HepG2 (cell line): ENCODE measurements around the gene CHST2.

ENCODE experiments used
- CSRNP2 ChIP-seq: sonication (generic); formaldehyde crosslinking; conservative IDR thresholded peaks from 2 replicates; pipeline ENCODE4 v1.8.0; 2022; ENCODE audit warnings: low read depth, missing genetic modification reagents
- FOXP4 ChIP-seq: sonication (generic); formaldehyde crosslinking; IDR thresholded peaks from 2 replicates; pipeline ENCODE4 v1.4.0; 2020; ENCODE audit warnings: missing genetic modification reagents
- GABPA ChIP-seq, 2 experiments: IDR thresholded peaks; 2 replicates each; pipeline ENCODE4 v1.6.1; 2011 to 2016; ENCODE audit warnings: low read depth in 2 of 2, low read length in 1 of 2, missing biosample characterization in 1 of 2, missing genetic modification characterization in 1 of 2
- MZF1 ChIP-seq: sonication (generic); formaldehyde crosslinking; IDR thresholded peaks from 2 replicates; pipeline ENCODE4 v1.8.1; 2023; ENCODE audit warnings: mild to moderate bottlenecking, missing genetic modification reagents, borderline replicate concordance
- RFX3 ChIP-seq: IDR thresholded peaks from 2 replicates; pipeline ENCODE4 v1.6.1; 2016; ENCODE audit warnings: missing biosample characterization, missing genetic modification reagents
- SP1 ChIP-seq, 2 experiments: fragments of 450-650 bp in 1 of 2; sonication (generic) in 1 of 2; formaldehyde crosslinking in 1 of 2; IDR thresholded peaks; 2 replicates each; pipeline versions ENCODE4 v1.4.0 to v1.6.1; 2016 to 2020; ENCODE audit warnings: missing genetic modification reagents in 1 of 2
- SP140L ChIP-seq: sonication (generic); formaldehyde crosslinking; IDR thresholded peaks from 2 replicates; pipeline ENCODE4 v1.4.0; 2020; ENCODE audit warnings: missing genetic modification reagents, borderline replicate concordance
- ZNF331 ChIP-seq: sonication (generic); formaldehyde crosslinking; IDR thresholded peaks from 2 replicates; pipeline ENCODE4 v1.4.0; 2020; ENCODE audit warnings: missing genetic modification reagents
- ZNF766 ChIP-seq: sonication (generic); formaldehyde crosslinking; IDR thresholded peaks from 2 replicates; pipeline ENCODE4 v1.5.0; 2020; ENCODE audit warnings: missing genetic modification reagents, borderline replicate concordance

GRCh38 chr3:143165211-143165610 lies 45.6 kb downstream of the CHST2 start:
- TF ChIP-seq ZNF331 (CRISPR knock-in tag) = no peak
- TF ChIP-seq SP1 (IDR thresholded peaks at IDR 0.05) = no peak
- TF ChIP-seq SP1 (CRISPR knock-in tag; IDR thresholded peaks at IDR 0.05) = no peak
- no peak for TF ChIP-seq CSRNP2
- no peak for TF ChIP-seq GABPA (IDR thresholded peaks at IDR 0.05; ENCODE audit: low read depth, low read length)
- TF ChIP-seq GABPA (CRISPR knock-in tag; IDR thresholded peaks at IDR 0.05; ENCODE audit: low read depth) = no peak
- TF ChIP-seq RFX3 (CRISPR knock-in tag) = no peak
- TF ChIP-seq SP140L (CRISPR knock-in tag) = no peak
- no peak for TF ChIP-seq ZNF766 (CRISPR knock-in tag)
- TF ChIP-seq FOXP4 = no peak
- TF ChIP-seq MZF1 (CRISPR knock-in tag) = no peak
